Measurements from ENCODE around the gene NOTCH1. TPM values are rescaled to one million over a fixed set of nuclear protein-coding genes. Genes with fewer than 3 reads are reported as not detected.

Gene NOTCH1
- total and polyA plus RNA-seq, 2 of the 8 experiments (the other 6 are each of a cell fraction or from before 2014, with no cell fraction given): 6.9 to 55.6 TPM

- Histone ChIP-seq H2BK12ac (ENCODE audit: low read depth, low read length) (no peak overlapping the region), H3K23me2 (ENCODE audit: low read depth, low read length) (no peaks in the 10 kb centered on the region), H3K4me2 (ENCODE audit: insufficient read depth in 1 of 2, low read depth in 2 of 2, low read length in 2 of 2) (no peak overlapping the region), H3K18ac (ENCODE audit: extremely low read depth, low read length) (no peak overlapping the region), H2AK5ac (ENCODE audit: low read depth, low read length) (no peak overlapping the region), H3K27me3 (replicated peaks in 1 of 4; ENCODE audit: control insufficient read depth in 3 of 4, extremely low read depth in 1 of 4, insufficient read depth in 3 of 4, low read length in 3 of 4) (no peaks in the 10 kb centered on the region), H2BK20ac (ENCODE audit: low read length) (no peak overlapping the region), H3K79me2 (ENCODE audit: control insufficient read depth in 1 of 2, insufficient read depth in 2 of 2, low read length in 2 of 2) (peaks cover 0 to 56% of the 10 kb centered on the region in 2 experiments; a peak in 3 of 4 replicates), H3K23ac (ENCODE audit: insufficient read length) (no peak overlapping the region), H2BK5ac (ENCODE audit: low read depth, low read length) (no peak overlapping the region), H3K4ac (replicated peaks; ENCODE audit: insufficient read length, low read depth, low read length) (no peak overlapping the region), H3K79me1 (ENCODE audit: low read depth, low read length) (peaks cover 15% of the 10 kb centered on the region), H4K5ac (ENCODE audit: insufficient read length, low read depth, low read length) (no peak overlapping the region), H4K20me1 (replicated peaks in 1 of 2; ENCODE audit: control insufficient read depth in 1 of 2, insufficient read depth in 2 of 2, low read length in 2 of 2) (peaks cover 2 to 25% of the 10 kb centered on the region in 2 experiments), H2AFZ (ENCODE audit: low read length) (no peak overlapping the region), H3K9me3 (ENCODE audit: insufficient read depth in 2 of 2, low read depth in 1 of 2, low read length in 1 of 2) (peaks cover 0 to 6% of the 10 kb centered on the region in 2 experiments; a peak in 2 of 4 replicates), H3K14ac (ENCODE audit: insufficient read length) (no peak overlapping the region), H3K9ac (replicated peaks in 1 of 4; ENCODE audit: extremely low read depth in 1 of 4, low read depth in 3 of 4, low read length in 3 of 4) (no peak overlapping the region), H3K27ac (ENCODE audit: low read depth, low read length) (no peak overlapping the region), H2BK15ac (ENCODE audit: low read length) (no peak overlapping the region), H3K56ac (replicated peaks; ENCODE audit: insufficient read length, low read depth, low read length) (no peak overlapping the region), H2BK120ac (replicated peaks; ENCODE audit: low read depth, low read length) (no peak overlapping the region), H3K4me1 (replicated peaks in 1 of 4; ENCODE audit: control insufficient read depth in 3 of 4, insufficient read depth in 4 of 4, low read length in 3 of 4) (peaks cover 0 to 22% (median 12%) of the 10 kb centered on the region in 4 experiments; a peak in 5 of 7 replicates), H3K36me3 (ENCODE audit: control insufficient read depth in 2 of 4, insufficient read depth in 4 of 4, low read length in 3 of 4) (peaks cover 0 to 15% (median 1%) of the 10 kb centered on the region in 4 experiments; a peak in 2 of 8 replicates), H3K4me3 (ENCODE audit: extremely low read depth in 1 of 4, insufficient read depth in 2 of 4, low read depth in 3 of 4, low read length in 4 of 4) (no peak overlapping the region), H4K91ac (replicated peaks; ENCODE audit: insufficient read length, low read length) (no peak overlapping the region), H4K8ac (ENCODE audit: extremely low read depth, insufficient read depth, low read length) (no peak overlapping the region; the same call in none of the 2 replicates)
- peak; percentile 18; the same call in 1 of the 2 replicates for TF ChIP-seq GABPA (IDR thresholded peaks at IDR 0.05; ENCODE audit: borderline replicate concordance, insufficient read depth, low read length)
- TF ChIP-seq ZNF274 (IDR thresholded peaks at IDR 0.05; ENCODE audit: borderline replicate concordance, extremely low read depth, low read length): no peak
- no peak for FAIRE-seq
- ChIA-PET CTCF (ENCODE audit: partially characterized antibody) (interaction anchor here (0.7 to 6.9 kb wide), 9 partner anchors 14 to 109 kb away, joined by 3 to 53 read pairs (median 5); no protein-coding TSS in a partner anchor), POLR2A (ENCODE audit: partially characterized antibody) (interaction anchor here (1.0 to 1.2 kb wide), 2 partner anchors 16 to 62 kb away, joined by 3 to 4 read pairs; no protein-coding TSS in a partner anchor)
- no peak for DNase-seq (ENCODE audit: low read depth in 1 of 2, low spot score in 2 of 2)
- WGBS, 2 experiments (ENCODE audit: extremely low coverage in 1 of 2, insufficient coverage in 1 of 2, insufficient read length in 1 of 2, insufficient replicate concordance in 2 of 2, low coverage in 1 of 2, low lambda C conversion rate in 2 of 2, missing lambda C conversion rate in 1 of 2): 82% methylated on average over 23 of the region's 30 CpGs; no CpG with 5 or more reads in 1 of the 2 experiments
These were observed 19.9 kb downstream of the NOTCH1 start for GRCh38 chr9:136525841-136526499.
